Measurements from ENCODE around the gene KRTAP4-8. TPM values are rescaled to one million over a fixed set of nuclear protein-coding genes. Genes with fewer than 3 reads are reported as not detected.
"Not testable (repeated sequence)": the region's sequence is repeated elsewhere in the genome, so short reads cannot be mapped to it uniquely, and the experiment has no call there.

KRTAP4-8 gene
- total and polyA plus RNA-seq, 2 donors (not counting 1 experiment from before 2014, with no cell fraction given) = not detected

DNA sequence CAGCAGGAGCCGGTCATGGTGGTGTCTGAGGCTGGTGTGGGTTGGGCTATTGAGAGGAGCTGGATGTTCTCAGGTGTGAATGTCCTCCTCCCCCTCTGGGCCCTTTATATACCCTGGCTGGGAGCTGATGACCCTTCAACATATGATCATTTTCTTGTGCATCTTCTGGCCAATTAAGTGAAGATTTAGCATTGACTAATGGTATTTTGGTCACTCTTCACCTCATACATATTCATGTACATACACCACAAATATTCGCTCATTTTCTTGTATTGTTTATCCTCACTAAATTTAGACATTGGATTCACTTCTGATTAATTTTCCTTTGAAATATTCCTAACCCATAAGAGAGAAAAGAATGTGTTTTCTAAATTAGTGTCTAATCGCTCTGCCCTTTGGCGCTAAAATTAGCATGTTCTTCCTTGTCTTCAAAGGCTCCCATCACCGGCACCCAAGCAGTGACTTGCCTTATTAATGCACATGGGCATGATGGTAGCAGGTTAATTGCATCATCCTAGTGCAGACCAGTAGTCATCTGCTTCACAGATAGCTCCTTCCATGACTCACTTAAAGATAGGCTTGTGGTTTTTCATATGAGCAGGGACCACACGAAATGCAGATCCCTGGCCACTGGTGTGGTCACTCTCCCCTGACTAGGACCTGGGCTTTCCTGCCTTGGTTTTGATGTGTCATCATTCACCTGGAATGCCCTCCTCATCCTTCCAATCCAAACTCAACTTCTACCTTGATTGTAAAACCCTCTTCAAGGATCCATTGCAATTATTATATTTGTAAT lies 31.9 kb downstream of the KRTAP4-8 start, which contains the start of gene KRTAP2-4:
Gene KRTAP2-4 (minus strand): TSS at position 51 of the 796 bp plus-strand sequence. CDS start 34 bp downstream, at position 17.
- H3K9me3 ChIP-seq (ENCODE audit: control insufficient read depth, insufficient read depth, low read depth, low read length) = no peaks in the 10 kb centered on the region
- no peak within 1 kb of the TSS for H3K9ac ChIP-seq (ENCODE audit: insufficient read depth, low read length)
- peak within 1 kb of the TSS; percentile 46 for H3K27ac ChIP-seq (ENCODE audit: insufficient read depth, low read length)
- no peaks in the 10 kb centered on the region for H3K79me2 ChIP-seq (ENCODE audit: control insufficient read depth, insufficient read depth, low read length)
- peaks cover 24% of the 10 kb centered on the region for H3K4me1 ChIP-seq (ENCODE audit: control insufficient read depth, extremely low read depth, insufficient read depth, low read length)
- no peaks in the 10 kb centered on the region for H3K36me3 ChIP-seq (ENCODE audit: control insufficient read depth, insufficient read depth, low read length)
- no peak within 1 kb of the TSS for H3K4me2 ChIP-seq (ENCODE audit: extremely low read depth, insufficient read depth, low read length)
- H4K20me1 ChIP-seq (ENCODE audit: control insufficient read depth, extremely low read depth, insufficient read depth, low read length) = no peaks in the 10 kb centered on the region
- no peaks in the 10 kb centered on the region for H3K27me3 ChIP-seq (ENCODE audit: control insufficient read depth, insufficient read depth, low read length)
- no peak within 1 kb of the TSS for H3K4me3 ChIP-seq (replicated peaks in 1 of 4; ENCODE audit: control extremely low read depth in 1 of 4, insufficient read depth in 1 of 4, low read depth in 3 of 4, low read length in 4 of 4)
- TF ChIP-seq EZH2 (IDR thresholded peaks at IDR 0.05; ENCODE audit: low read length, missing control alignments) = no peak
- TF ChIP-seq, protein P1, sequence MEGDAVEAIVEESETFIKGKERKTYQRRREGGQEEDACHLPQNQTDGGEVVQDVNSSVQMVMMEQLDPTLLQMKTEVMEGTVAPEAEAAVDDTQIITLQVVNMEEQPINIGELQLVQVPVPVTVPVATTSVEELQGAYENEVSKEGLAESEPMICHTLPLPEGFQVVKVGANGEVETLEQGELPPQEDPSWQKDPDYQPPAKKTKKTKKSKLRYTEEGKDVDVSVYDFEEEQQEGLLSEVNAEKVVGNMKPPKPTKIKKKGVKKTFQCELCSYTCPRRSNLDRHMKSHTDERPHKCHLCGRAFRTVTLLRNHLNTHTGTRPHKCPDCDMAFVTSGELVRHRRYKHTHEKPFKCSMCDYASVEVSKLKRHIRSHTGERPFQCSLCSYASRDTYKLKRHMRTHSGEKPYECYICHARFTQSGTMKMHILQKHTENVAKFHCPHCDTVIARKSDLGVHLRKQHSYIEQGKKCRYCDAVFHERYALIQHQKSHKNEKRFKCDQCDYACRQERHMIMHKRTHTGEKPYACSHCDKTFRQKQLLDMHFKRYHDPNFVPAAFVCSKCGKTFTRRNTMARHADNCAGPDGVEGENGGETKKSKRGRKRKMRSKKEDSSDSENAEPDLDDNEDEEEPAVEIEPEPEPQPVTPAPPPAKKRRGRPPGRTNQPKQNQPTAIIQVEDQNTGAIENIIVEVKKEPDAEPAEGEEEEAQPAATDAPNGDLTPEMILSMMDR (conservative IDR thresholded peaks at IDR 0.05 in 1 of 2, IDR thresholded peaks at IDR 0.05 in 1 of 2; ENCODE audit: low read depth in 1 of 2, low read length in 2 of 2) = no peak
- peak; percentile 30 to 99 for DNase-seq (ENCODE audit: low read depth in 2 of 2)
- no peak within 1 kb of the TSS for H2AFZ ChIP-seq (ENCODE audit: low read length)

DNA sequence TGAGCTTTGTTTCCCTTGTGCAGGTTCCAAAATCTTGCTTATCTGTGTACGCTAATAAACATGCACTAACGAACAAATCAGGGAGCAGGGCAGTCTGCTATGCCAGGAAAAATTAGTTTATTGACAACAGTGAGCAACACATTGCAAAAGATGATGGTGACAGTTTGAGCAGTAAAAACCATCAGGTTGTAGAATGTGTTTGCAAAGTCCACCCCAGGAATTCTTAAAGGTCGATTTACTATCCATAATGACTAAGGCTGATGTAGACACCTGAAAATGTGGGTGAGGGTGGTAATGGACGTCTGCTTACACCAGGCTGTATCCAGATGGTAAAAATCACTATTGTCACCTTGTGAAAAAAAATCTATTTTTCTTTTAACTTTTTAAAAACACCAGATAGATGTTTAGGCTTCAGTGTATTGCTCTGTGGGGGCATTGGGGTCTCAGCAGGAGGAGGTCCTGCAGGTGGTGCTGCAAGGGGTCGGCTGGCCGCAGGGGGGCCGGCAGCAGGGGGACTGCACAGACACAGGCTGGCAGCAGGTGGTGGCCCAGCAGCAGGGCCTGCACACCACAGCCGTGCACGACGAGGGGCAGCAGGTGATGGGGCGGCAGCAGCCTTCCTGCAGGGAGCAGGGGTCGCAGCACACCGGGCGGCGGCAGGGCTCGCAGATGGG lies 32.8 kb downstream of the KRTAP4-8 start:
- DNase-seq (ENCODE audit: low read depth in 2 of 2); H3K9me3 ChIP-seq (ENCODE audit: control insufficient read depth, insufficient read depth, low read depth, low read length); H3K4me3 ChIP-seq (replicated peaks in 1 of 4; ENCODE audit: control extremely low read depth in 1 of 4, insufficient read depth in 1 of 4, low read depth in 3 of 4, low read length in 4 of 4); H3K36me3 ChIP-seq (ENCODE audit: control insufficient read depth, insufficient read depth, low read length); H3K9ac ChIP-seq (ENCODE audit: insufficient read depth, low read length); H3K4me2 ChIP-seq (ENCODE audit: extremely low read depth, insufficient read depth, low read length); H2AFZ ChIP-seq (ENCODE audit: low read length); H3K79me2 ChIP-seq (ENCODE audit: control insufficient read depth, insufficient read depth, low read length); H3K27me3 ChIP-seq (ENCODE audit: control insufficient read depth, insufficient read depth, low read length); H4K20me1 ChIP-seq (ENCODE audit: control insufficient read depth, extremely low read depth, insufficient read depth, low read length); H3K27ac ChIP-seq (ENCODE audit: insufficient read depth, low read length): not testable (repeated sequence)
- peaks cover 29% of the 10 kb centered on the region for H3K4me1 ChIP-seq (ENCODE audit: control insufficient read depth, extremely low read depth, insufficient read depth, low read length)

DNA sequence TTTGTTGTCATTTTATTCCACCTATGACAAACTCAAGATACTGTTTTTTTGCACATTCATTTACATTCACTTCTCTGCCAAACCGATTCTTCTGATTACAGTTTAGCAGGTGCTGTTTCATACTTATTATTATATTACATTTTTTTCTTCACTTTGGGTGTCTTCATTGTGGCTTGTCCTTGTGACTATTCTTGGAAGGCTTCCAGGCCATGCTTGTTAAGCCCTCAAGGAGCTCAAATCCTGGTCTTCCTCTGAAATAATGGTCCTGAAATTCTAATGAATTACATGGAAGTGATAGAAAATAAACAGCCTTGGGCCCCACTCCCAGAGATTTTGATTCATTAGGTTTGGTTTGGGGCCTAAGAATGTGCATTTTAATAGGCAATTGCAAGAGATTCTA lies 33.6 kb downstream of the KRTAP4-8 start:
- Histone ChIP-seq H3K4me2 (ENCODE audit: extremely low read depth, insufficient read depth, low read length) (no peak overlapping the region), H3K9me3 (ENCODE audit: control insufficient read depth, insufficient read depth, low read depth, low read length) (no peaks in the 10 kb centered on the region), H2AFZ (ENCODE audit: low read length) (no peak overlapping the region), H3K27ac (ENCODE audit: insufficient read depth, low read length) (no peak overlapping the region), H3K4me3 (replicated peaks in 1 of 4; ENCODE audit: control extremely low read depth in 1 of 4, insufficient read depth in 1 of 4, low read depth in 3 of 4, low read length in 4 of 4) (no peak overlapping the region), H3K36me3 (ENCODE audit: control insufficient read depth, insufficient read depth, low read length) (no peaks in the 10 kb centered on the region), H3K79me2 (ENCODE audit: control insufficient read depth, insufficient read depth, low read length) (no peaks in the 10 kb centered on the region), H4K20me1 (ENCODE audit: control insufficient read depth, extremely low read depth, insufficient read depth, low read length) (no peaks in the 10 kb centered on the region), H3K27me3 (ENCODE audit: control insufficient read depth, insufficient read depth, low read length) (no peaks in the 10 kb centered on the region), H3K9ac (ENCODE audit: insufficient read depth, low read length) (no peak overlapping the region), H3K4me1 (ENCODE audit: control insufficient read depth, extremely low read depth, insufficient read depth, low read length) (peaks cover 36% of the 10 kb centered on the region)
- no peak for DNase-seq (ENCODE audit: low read depth in 2 of 2)
- TF ChIP-seq, protein P1 (conservative IDR thresholded peaks at IDR 0.05 in 1 of 2, IDR thresholded peaks at IDR 0.05 in 1 of 2; ENCODE audit: low read depth in 1 of 2, low read length in 2 of 2) = no peak
- no peak for TF ChIP-seq EZH2 (IDR thresholded peaks at IDR 0.05; ENCODE audit: low read length, missing control alignments)

Measured in fibroblast of lung (primary cell).